ENCODE measurements around the gene KRTAP1-4. TPM values are rescaled to one million over a fixed set of nuclear protein-coding genes. Genes with fewer than 3 reads are reported as not detected.

The KRTAP1-4 gene
- total RNA-seq, 2 donors from 2014 or later, result not detected

DNA sequence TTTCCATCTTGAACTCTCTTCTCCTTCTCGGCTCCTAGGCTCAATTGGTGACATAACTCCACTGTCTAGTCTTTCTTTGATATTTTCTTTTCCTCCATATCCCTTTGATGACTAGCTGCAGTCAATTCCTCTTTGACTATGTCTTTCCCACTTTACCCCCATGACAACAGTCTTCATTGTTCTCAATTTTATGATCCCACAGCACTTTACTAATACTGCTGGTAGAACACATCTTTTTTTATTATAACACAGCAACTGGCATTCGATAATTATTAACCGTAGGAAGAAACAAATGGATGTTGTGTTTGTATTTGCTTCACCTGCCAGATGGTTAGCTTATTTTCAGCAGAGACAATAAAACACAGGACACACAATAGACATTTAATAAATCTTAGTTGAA lies 37.3 kb downstream of the KRTAP1-4 start:
- H3K27ac Mint-ChIP-seq, result no peak overlapping the region
- H3K4me3 Mint-ChIP-seq, result no peak overlapping the region
- no peaks in the 10 kb centered on the region for H3K4me1 Mint-ChIP-seq (ENCODE audit: low read depth)
- H3K9me3 Mint-ChIP-seq, result no peaks in the 10 kb centered on the region
- H3K27me3 Mint-ChIP-seq (ENCODE audit: low read depth), result peaks cover 48% of the 10 kb centered on the region
- DNase-seq (no peak), ATAC-seq (replicated peaks in 1 of 2) (no peak)
- H3K36me3 Mint-ChIP-seq (ENCODE audit: insufficient read depth in 2 of 2), result no peaks in the 10 kb centered on the region

- DNase-seq (no peak), ATAC-seq (replicated peaks in 1 of 2) (no peak)
- H3K36me3 Mint-ChIP-seq (ENCODE audit: insufficient read depth in 2 of 2), result no peaks in the 10 kb centered on the region
- peaks cover 21% of the 10 kb centered on the region for H3K27me3 Mint-ChIP-seq (ENCODE audit: low read depth)
- H3K4me3 Mint-ChIP-seq, result no peak overlapping the region
- no peaks in the 10 kb centered on the region for H3K4me1 Mint-ChIP-seq (ENCODE audit: low read depth)
- H3K27ac Mint-ChIP-seq, result no peak overlapping the region
- H3K9me3 Mint-ChIP-seq, result no peaks in the 10 kb centered on the region
Observed at GRCh38 chr17:40986920-40987319, 43.1 kb downstream of the KRTAP1-4 start.

GRCh38 chr17:40984226-40984625 lies 45.8 kb downstream of the KRTAP1-4 start, which contains the start of gene KRT40:
KRT40 (minus strand) TSS chr17:40984326; CDS start chr17:40984273, 53 bp downstream.
- no peaks in the 10 kb centered on the region for H3K4me1 Mint-ChIP-seq (ENCODE audit: low read depth)

GRCh38 chr17:40981115-40981514 lies 48.9 kb downstream of the KRTAP1-4 start:
- no peaks in the 10 kb centered on the region for H3K9me3 Mint-ChIP-seq
- DNase-seq (no peak), ATAC-seq (replicated peaks in 1 of 2) (no peak)
- peaks cover 12% of the 10 kb centered on the region for H3K27me3 Mint-ChIP-seq (ENCODE audit: low read depth)
- no peaks in the 10 kb centered on the region for H3K36me3 Mint-ChIP-seq (ENCODE audit: insufficient read depth in 2 of 2)
- no peaks in the 10 kb centered on the region for H3K4me1 Mint-ChIP-seq (ENCODE audit: low read depth)
- no peak overlapping the region for H3K4me3 Mint-ChIP-seq
- no peak overlapping the region for H3K27ac Mint-ChIP-seq

More at GRCh38 chr17:40984226-40984625, 45.8 kb downstream of the KRTAP1-4 start, which contains the start of gene KRT40:
- H3K27ac Mint-ChIP-seq, result no peak within 1 kb of the TSS
- DNase-seq (no peak), ATAC-seq (replicated peaks in 1 of 2) (no peak)
- no peaks in the 10 kb centered on the region for H3K9me3 Mint-ChIP-seq
- H3K27me3 Mint-ChIP-seq (ENCODE audit: low read depth), result peaks cover 16% of the 10 kb centered on the region
- H3K36me3 Mint-ChIP-seq (ENCODE audit: insufficient read depth in 2 of 2), result no peaks in the 10 kb centered on the region
- no peak within 1 kb of the TSS for H3K4me3 Mint-ChIP-seq

DNA sequence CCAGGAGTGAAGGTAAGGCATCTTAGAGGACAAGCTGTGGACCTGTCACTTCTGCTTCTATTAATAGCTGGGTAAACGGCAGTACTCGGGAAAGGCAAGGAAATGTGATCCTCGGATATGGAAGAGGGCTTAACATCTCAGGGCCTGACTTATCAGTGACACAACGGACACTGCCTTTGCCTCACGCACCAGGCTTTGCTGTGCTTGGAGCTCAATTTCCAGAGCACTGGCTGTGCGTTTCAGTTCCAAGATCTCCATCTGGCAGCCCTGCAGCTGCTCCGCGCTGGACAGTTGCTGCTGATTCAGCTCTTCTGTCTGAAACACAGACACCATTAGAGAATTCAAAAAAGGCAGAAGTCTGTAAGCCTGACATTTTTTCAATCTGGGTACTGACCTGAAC lies 49.4 kb downstream of the KRTAP1-4 start:
- Mint-ChIP-seq H3K4me1 (ENCODE audit: low read depth) (no peaks in the 10 kb centered on the region), H3K27me3 (ENCODE audit: low read depth) (peaks cover 7% of the 10 kb centered on the region)
- no peak for ATAC-seq (replicated peaks in 1 of 2)

DNA sequence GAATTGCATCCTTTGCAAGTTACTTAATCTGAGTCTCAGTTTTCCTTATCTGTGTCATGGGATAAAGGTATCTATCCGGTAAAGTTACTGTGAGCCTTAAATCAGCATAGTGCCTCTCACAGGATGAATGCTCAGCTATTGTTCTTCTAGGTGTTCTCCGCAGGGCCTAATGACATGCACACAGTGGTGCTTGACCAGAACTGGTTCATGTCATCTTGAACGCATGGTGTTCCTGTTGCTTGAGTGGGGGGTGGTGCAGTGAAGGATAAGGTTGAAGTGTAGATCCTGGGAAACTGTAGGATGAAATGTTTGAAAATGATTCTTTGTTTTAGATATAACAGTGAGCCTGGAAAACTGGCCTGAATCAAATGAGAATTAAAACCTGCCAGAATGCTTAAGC lies 49.9 kb downstream of the KRTAP1-4 start:
- Mint-ChIP-seq H3K4me3 (no peak overlapping the region), H3K9me3 (no peaks in the 10 kb centered on the region), H3K4me1 (ENCODE audit: low read depth) (no peaks in the 10 kb centered on the region), H3K27ac (no peak overlapping the region), H3K36me3 (ENCODE audit: insufficient read depth in 2 of 2) (no peaks in the 10 kb centered on the region), H3K27me3 (ENCODE audit: low read depth) (peaks cover 10% of the 10 kb centered on the region)
- DNase-seq, result no peak
- no peak for ATAC-seq (replicated peaks in 1 of 2)

More for the DNA sequence above, 49.4 kb downstream of the KRTAP1-4 start:
- DNase-seq, result no peak
- Mint-ChIP-seq H3K4me3 (no peak overlapping the region), H3K9me3 (no peaks in the 10 kb centered on the region), H3K27ac (no peak overlapping the region), H3K36me3 (ENCODE audit: insufficient read depth in 2 of 2) (no peaks in the 10 kb centered on the region)

Other genes starting within 250 kb of the KRTAP1-4 start
- not detected for gene KRT27, start 247.6 kb downstream of the KRTAP1-4 start, total RNA-seq
- gene KRT28, start 230.2 kb downstream of the KRTAP1-4 start, total RNA-seq, result not detected
- gene KRT10, start 207.6 kb downstream of the KRTAP1-4 start, total RNA-seq, result 10 to 100 TPM; 59.1 to 59.3 TPM
- gene KRT12, start 163.0 kb downstream of the KRTAP1-4 start, total RNA-seq, result not detected
- gene KRT20, start 145.0 kb downstream of the KRTAP1-4 start, total RNA-seq, result not detected
- gene KRT23, start 92.5 kb downstream of the KRTAP1-4 start, total RNA-seq, result not detected
- gene KRT39, start 63.2 kb downstream of the KRTAP1-4 start, total RNA-seq, result not detected
- gene KRT40, start 45.9 kb downstream of the KRTAP1-4 start, total RNA-seq, result not detected
- not detected for gene KRTAP3-3, start 36.0 kb downstream of the KRTAP1-4 start, total RNA-seq
- not detected for gene KRTAP3-2, start 30.3 kb downstream of the KRTAP1-4 start, total RNA-seq
- gene KRTAP3-1, start 21.1 kb downstream of the KRTAP1-4 start, total RNA-seq, result not detected
- gene KRTAP1-5, start 3.0 kb downstream of the KRTAP1-4 start, total RNA-seq, result not detected
- gene KRTAP1-3, start 4.7 kb upstream of the KRTAP1-4 start, total RNA-seq, result not detected
- gene KRTAP1-1, start 11.3 kb upstream of the KRTAP1-4 start, total RNA-seq, result not detected
- gene KRTAP2-1, start 17.1 kb upstream of the KRTAP1-4 start, total RNA-seq, result not detected
- gene KRTAP2-2, start 25.0 kb upstream of the KRTAP1-4 start, total RNA-seq, result not detected
- gene KRTAP2-3, start 29.9 kb upstream of the KRTAP1-4 start, total RNA-seq, result not detected
- gene KRTAP2-4, start 35.7 kb upstream of the KRTAP1-4 start, total RNA-seq, result not detected
- gene KRTAP4-7, start 54.0 kb upstream of the KRTAP1-4 start, total RNA-seq, result not detected
- gene KRTAP4-8, start 67.9 kb upstream of the KRTAP1-4 start, total RNA-seq, result not detected
- gene KRTAP4-16, start 72.0 kb upstream of the KRTAP1-4 start, total RNA-seq, result not detected
- not detected for gene KRTAP4-9, start 75.2 kb upstream of the KRTAP1-4 start, total RNA-seq
- not detected for gene KRTAP4-11, start 88.2 kb upstream of the KRTAP1-4 start, total RNA-seq
- not detected for gene KRTAP4-12, start 94.0 kb upstream of the KRTAP1-4 start, total RNA-seq
- not detected for gene KRTAP4-6, start 110.3 kb upstream of the KRTAP1-4 start, total RNA-seq
- not detected for gene KRTAP4-5, start 119.6 kb upstream of the KRTAP1-4 start, total RNA-seq
- not detected for gene KRTAP4-4, start 130.6 kb upstream of the KRTAP1-4 start, total RNA-seq
- gene KRTAP4-3, start 138.0 kb upstream of the KRTAP1-4 start, total RNA-seq, result not detected
- not detected for gene KRTAP4-2, start 148.0 kb upstream of the KRTAP1-4 start, total RNA-seq
- gene KRTAP4-1, start 154.7 kb upstream of the KRTAP1-4 start, total RNA-seq, result not detected
- not detected for gene KRTAP9-1, start 159.7 kb upstream of the KRTAP1-4 start, total RNA-seq
- not detected for gene KRTAP9-2, start 196.5 kb upstream of the KRTAP1-4 start, total RNA-seq
- gene KRTAP9-3, start 202.3 kb upstream of the KRTAP1-4 start, total RNA-seq, result not detected
- gene KRTAP9-8, start 207.8 kb upstream of the KRTAP1-4 start, total RNA-seq, result not detected
- not detected for gene KRTAP9-4, start 219.5 kb upstream of the KRTAP1-4 start, total RNA-seq
- not detected for gene KRTAP9-9, start 225.2 kb upstream of the KRTAP1-4 start, total RNA-seq
- gene KRTAP9-6, start 235.2 kb upstream of the KRTAP1-4 start, total RNA-seq, result not detected
- gene KRTAP9-7, start 245.5 kb upstream of the KRTAP1-4 start, total RNA-seq, result not detected

All from activated T-cell treated with anti-CD3 and anti-CD28 coated beads, Interleukin-2, amount 50 U/mL, for 72 hours (primary cell).